GM23338 (cell line): ENCODE measurements around the gene LRRC38. TPM values are rescaled to one million over a fixed set of nuclear protein-coding genes. Genes with fewer than 3 reads are reported as not detected.

Source experiments
- ATAC-seq: fragments of 200-7000 bp; cut with Tn5 transposase; 3 replicates; pipeline ENCODE4 v1.9.1; 2020
- DNase-seq: peaks from one replicate; pipeline ENCODE4 v3.0.0-alpha.2; 2015; ENCODE audit warnings: low spot score
- H2AFZ ChIP-seq: fragments of 200-600 bp; sonication (generic); 2 replicates; pipeline ENCODE4 v1.8.0; 2016; ENCODE audit warnings: antibody characterized with exemption, mild to moderate bottlenecking, moderate library complexity
- H3F3A ChIP-seq: fragments of 200-600 bp; sonication (generic); replicated peaks from 2 replicates; pipeline ENCODE4 v1.8.0; 2017; ENCODE audit warnings: antibody characterized with exemption, mixed run types, low read depth
- H3K27ac ChIP-seq: fragments of 200-600 bp; sonication (generic); 2 replicates; pipeline ENCODE4 v1.6.1; 2016; ENCODE audit warnings: low read depth
- H3K27me3 ChIP-seq: fragments of 200-600 bp; sonication (generic); 2 replicates; pipeline ENCODE4 v1.8.0; 2016; ENCODE audit warnings: mild to moderate bottlenecking, mixed run types, moderate library complexity; ENCODE audit not compliant: insufficient read depth
- H3K36me3 ChIP-seq: fragments of 200-600 bp; sonication (generic); 2 replicates; pipeline ENCODE4 v1.8.0; 2016; ENCODE audit warnings: mild to moderate bottlenecking; ENCODE audit not compliant: insufficient read depth
- H3K4me1 ChIP-seq: fragments of 200-600 bp; sonication (generic); 2 replicates; pipeline ENCODE4 v1.8.0; 2016; ENCODE audit warnings: mild to moderate bottlenecking, moderate library complexity; ENCODE audit not compliant: insufficient read depth
- H3K4me2 ChIP-seq: fragments of 200-600 bp; sonication (generic); 2 replicates; pipeline ENCODE4 v1.7.1; 2017; ENCODE audit warnings: mixed run types
- H3K4me3 ChIP-seq: fragments of 200-600 bp; sonication (generic); 2 replicates; pipeline ENCODE4 v1.6.1; 2016; ENCODE audit warnings: mixed run types
- H3K79me2 ChIP-seq: fragments of 200-600 bp; sonication (generic); replicated peaks from 2 replicates; pipeline ENCODE4 v1.8.0; 2017; ENCODE audit warnings: mild to moderate bottlenecking; ENCODE audit not compliant: insufficient read depth
- H3K9me2 ChIP-seq: fragments of 200-600 bp; sonication (generic); 2 replicates; pipeline ENCODE4 v1.8.0; 2017; ENCODE audit not compliant: insufficient read depth
- H4K20me1 ChIP-seq: fragments of 200-600 bp; sonication (generic); replicated peaks from 2 replicates; pipeline ENCODE4 v1.8.0; 2017; ENCODE audit warnings: mild to moderate bottlenecking; ENCODE audit not compliant: insufficient read depth
- H3K27ac Mint-ChIP-seq: 2 replicates; pipeline ENCODE4 v1.8.0; 2020; ENCODE audit warnings: inconsistent platforms, mild to moderate bottlenecking, moderate library complexity, mixed read lengths
- H3K27me3 Mint-ChIP-seq: 3 replicates; pipeline ENCODE4 v1.8.0; 2022; ENCODE audit warnings: low read depth, mild to moderate bottlenecking, moderate library complexity, mixed read lengths, inconsistent platforms; ENCODE audit not compliant: insufficient read depth, poor library complexity
- H3K36me3 Mint-ChIP-seq: 3 replicates; pipeline ENCODE4 v1.8.0; 2021; ENCODE audit warnings: low read depth, mild to moderate bottlenecking, inconsistent platforms, moderate library complexity, mixed read lengths
- H3K4me1 Mint-ChIP-seq: 3 replicates; pipeline ENCODE4 v1.8.0; 2020; ENCODE audit warnings: mild to moderate bottlenecking, inconsistent platforms, mixed read lengths
- H3K4me3 Mint-ChIP-seq: 3 replicates; pipeline ENCODE4 v1.8.0; 2021; ENCODE audit warnings: moderate library complexity, mild to moderate bottlenecking, inconsistent platforms, mixed read lengths
- H3K9me3 Mint-ChIP-seq: 3 replicates; pipeline ENCODE4 v1.8.0; 2020; ENCODE audit warnings: moderate library complexity, mild to moderate bottlenecking, inconsistent platforms, mixed read lengths
- CREB1 ChIP-seq: fragments of 250-450 bp; sonication (Bioruptor Pico); IDR thresholded peaks from 2 replicates; pipeline ENCODE4 v1.5.0; 2020; ENCODE audit warnings: low read depth, mild to moderate bottlenecking, moderate library complexity
- EZH2 ChIP-seq: fragments of 200-600 bp; sonication (generic); IDR thresholded peaks from one replicate; pipeline ENCODE4 v1.8.0; 2017; ENCODE audit warnings: antibody characterized with exemption, mild to moderate bottlenecking, low read depth; ENCODE audit not compliant: unreplicated experiment
- EZH2phosphoT487 ChIP-seq: fragments of 200-600 bp; sonication (generic); IDR thresholded peaks from one replicate; pipeline ENCODE4 v1.8.1; 2018; ENCODE audit warnings: antibody characterized with exemption; ENCODE audit not compliant: unreplicated experiment
- JUNB ChIP-seq: IDR thresholded peaks from one replicate; pipeline ENCODE4 v1.6.1; 2016; ENCODE audit warnings: antibody characterized with exemption; ENCODE audit not compliant: unreplicated experiment
- NANOG ChIP-seq: IDR thresholded peaks from 2 replicates; pipeline ENCODE4 v1.6.1; 2016; ENCODE audit warnings: antibody characterized with exemption, borderline replicate concordance
- POLR2AphosphoS5 ChIP-seq: IDR thresholded peaks from 2 replicates; pipeline ENCODE4 v1.6.1; 2016; ENCODE audit warnings: antibody characterized with exemption, low read depth
- STAT1 ChIP-seq: IDR thresholded peaks from one replicate; pipeline ENCODE4 v1.6.1; 2016; ENCODE audit warnings: antibody characterized with exemption; ENCODE audit not compliant: unreplicated experiment
- ZNF114 ChIP-seq: fragments of 250-450 bp; sonication (Bioruptor Pico); IDR thresholded peaks from 2 replicates; pipeline ENCODE4 v1.5.0; 2020; ENCODE audit warnings: mild to moderate bottlenecking, moderate library complexity
- ZNF331 ChIP-seq: fragments of 250-450 bp; sonication (Bioruptor Pico); IDR thresholded peaks from 2 replicates; pipeline ENCODE4 v1.5.0; 2020; ENCODE audit warnings: low read depth, mild to moderate bottlenecking, moderate library complexity
- polyA plus RNA-seq: library from polyadenylated mRNA; unstranded; fragments of >200 nt; fragmentation: Nextera tagmentation; extraction: Ambion mirVana; gene quantifications from 2 replicates; pipeline ENCODE4 v1.2.1, GENCODE V29; 2016
- total RNA-seq: library from RNA; depleted of rRNA; stranded (reverse); fragments of >200 nt; shearing (Covaris generic); gene quantifications from 2 replicates; pipeline ENCODE4 v1.2.3, GENCODE V29; 2014
- TF ChIP-seq, protein P1 (sequence below): IDR thresholded peaks from one replicate; pipeline ENCODE4 v1.6.1; 2018; ENCODE audit warnings: antibody characterized with exemption; ENCODE audit not compliant: unreplicated experiment
- TF ChIP-seq, protein P2 (sequence below), 2 experiments: fragments of 200-600 bp in 1 of 2; sonication (generic) in 1 of 2; conservative IDR thresholded peaks; 2 replicates each; pipeline versions ENCODE4 v1.5.1 to v1.6.1; 2016 to 2017; ENCODE audit warnings: antibody characterized with exemption in 2 of 2, low read depth in 2 of 2, mild to moderate bottlenecking in 2 of 2, moderate library complexity in 1 of 2
- TF ChIP-seq, protein P3 (sequence below): IDR thresholded peaks from 2 replicates; pipeline ENCODE4 v1.6.1; 2016; ENCODE audit warnings: antibody characterized with exemption
- TF ChIP-seq, protein P4 (sequence below): fragments of 250-450 bp; sonication (Bioruptor Pico); IDR thresholded peaks from 2 replicates; pipeline ENCODE4 v1.5.0; 2020; ENCODE audit warnings: mild to moderate bottlenecking, moderate library complexity

LRRC38 gene
- total and polyA plus RNA-seq, 2 experiments from 2014 or later, result 0.17 TPM; not detected in 1

DNA sequence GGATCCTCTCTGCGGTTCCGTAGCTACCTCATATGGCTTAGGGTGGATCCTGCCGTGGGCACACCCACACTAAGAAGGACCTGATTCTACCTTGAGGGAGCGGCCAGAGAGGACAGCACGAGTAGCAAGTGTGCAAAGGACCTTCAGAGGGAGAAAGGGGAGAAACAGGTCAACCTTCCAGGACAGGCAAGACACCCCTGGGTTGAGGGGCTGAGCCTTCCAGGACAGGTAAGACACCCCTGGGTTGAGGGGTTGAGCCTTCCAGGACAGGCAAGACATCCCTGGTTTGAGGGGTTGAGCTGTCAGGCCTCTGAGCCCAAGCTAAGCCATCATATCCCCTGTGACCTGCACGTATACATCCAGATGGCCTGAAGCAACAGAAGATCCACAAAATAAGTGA, 46.7 kb upstream of the LRRC38 start:
- Histone ChIP-seq H3K27ac (no peak overlapping the region), H3K4me3 (no peak overlapping the region), H3K27me3 (no peaks in the 10 kb centered on the region), H4K20me1 (no peaks in the 10 kb centered on the region), H3K4me1 (no peaks in the 10 kb centered on the region), H3K36me3 (no peaks in the 10 kb centered on the region), H3K9me2 (no peaks in the 10 kb centered on the region), H2AFZ (no peak overlapping the region), H3F3A (no peaks in the 10 kb centered on the region), H3K4me2 (no peak overlapping the region), H3K79me2 (no peaks in the 10 kb centered on the region)
- DNase-seq, result no peak
- peaks cover 6% of the 10 kb centered on the region for H3K27me3 Mint-ChIP-seq
- H3K9me3 Mint-ChIP-seq, result no peaks in the 10 kb centered on the region
- no peaks in the 10 kb centered on the region for H3K36me3 Mint-ChIP-seq
- no peak overlapping the region for H3K27ac Mint-ChIP-seq
- H3K4me1 Mint-ChIP-seq, result no peaks in the 10 kb centered on the region
- TF ChIP-seq NANOG (no peak), EZH2phosphoT487 (no peak), STAT1 (no peak), EZH2 (no peak), POLR2AphosphoS5 (no peak), ZNF114 (CRISPR knock-in tag) (no peak), JUNB (no peak), CREB1 (CRISPR knock-in tag) (no peak), ZNF331 (CRISPR knock-in tag) (no peak)
- TF ChIP-seq, protein P1, sequence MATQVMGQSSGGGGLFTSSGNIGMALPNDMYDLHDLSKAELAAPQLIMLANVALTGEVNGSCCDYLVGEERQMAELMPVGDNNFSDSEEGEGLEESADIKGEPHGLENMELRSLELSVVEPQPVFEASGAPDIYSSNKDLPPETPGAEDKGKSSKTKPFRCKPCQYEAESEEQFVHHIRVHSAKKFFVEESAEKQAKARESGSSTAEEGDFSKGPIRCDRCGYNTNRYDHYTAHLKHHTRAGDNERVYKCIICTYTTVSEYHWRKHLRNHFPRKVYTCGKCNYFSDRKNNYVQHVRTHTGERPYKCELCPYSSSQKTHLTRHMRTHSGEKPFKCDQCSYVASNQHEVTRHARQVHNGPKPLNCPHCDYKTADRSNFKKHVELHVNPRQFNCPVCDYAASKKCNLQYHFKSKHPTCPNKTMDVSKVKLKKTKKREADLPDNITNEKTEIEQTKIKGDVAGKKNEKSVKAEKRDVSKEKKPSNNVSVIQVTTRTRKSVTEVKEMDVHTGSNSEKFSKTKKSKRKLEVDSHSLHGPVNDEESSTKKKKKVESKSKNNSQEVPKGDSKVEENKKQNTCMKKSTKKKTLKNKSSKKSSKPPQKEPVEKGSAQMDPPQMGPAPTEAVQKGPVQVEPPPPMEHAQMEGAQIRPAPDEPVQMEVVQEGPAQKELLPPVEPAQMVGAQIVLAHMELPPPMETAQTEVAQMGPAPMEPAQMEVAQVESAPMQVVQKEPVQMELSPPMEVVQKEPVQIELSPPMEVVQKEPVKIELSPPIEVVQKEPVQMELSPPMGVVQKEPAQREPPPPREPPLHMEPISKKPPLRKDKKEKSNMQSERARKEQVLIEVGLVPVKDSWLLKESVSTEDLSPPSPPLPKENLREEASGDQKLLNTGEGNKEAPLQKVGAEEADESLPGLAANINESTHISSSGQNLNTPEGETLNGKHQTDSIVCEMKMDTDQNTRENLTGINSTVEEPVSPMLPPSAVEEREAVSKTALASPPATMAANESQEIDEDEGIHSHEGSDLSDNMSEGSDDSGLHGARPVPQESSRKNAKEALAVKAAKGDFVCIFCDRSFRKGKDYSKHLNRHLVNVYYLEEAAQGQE, result no peak
- TF ChIP-seq, protein P2, sequence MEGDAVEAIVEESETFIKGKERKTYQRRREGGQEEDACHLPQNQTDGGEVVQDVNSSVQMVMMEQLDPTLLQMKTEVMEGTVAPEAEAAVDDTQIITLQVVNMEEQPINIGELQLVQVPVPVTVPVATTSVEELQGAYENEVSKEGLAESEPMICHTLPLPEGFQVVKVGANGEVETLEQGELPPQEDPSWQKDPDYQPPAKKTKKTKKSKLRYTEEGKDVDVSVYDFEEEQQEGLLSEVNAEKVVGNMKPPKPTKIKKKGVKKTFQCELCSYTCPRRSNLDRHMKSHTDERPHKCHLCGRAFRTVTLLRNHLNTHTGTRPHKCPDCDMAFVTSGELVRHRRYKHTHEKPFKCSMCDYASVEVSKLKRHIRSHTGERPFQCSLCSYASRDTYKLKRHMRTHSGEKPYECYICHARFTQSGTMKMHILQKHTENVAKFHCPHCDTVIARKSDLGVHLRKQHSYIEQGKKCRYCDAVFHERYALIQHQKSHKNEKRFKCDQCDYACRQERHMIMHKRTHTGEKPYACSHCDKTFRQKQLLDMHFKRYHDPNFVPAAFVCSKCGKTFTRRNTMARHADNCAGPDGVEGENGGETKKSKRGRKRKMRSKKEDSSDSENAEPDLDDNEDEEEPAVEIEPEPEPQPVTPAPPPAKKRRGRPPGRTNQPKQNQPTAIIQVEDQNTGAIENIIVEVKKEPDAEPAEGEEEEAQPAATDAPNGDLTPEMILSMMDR (conservative IDR thresholded peaks at IDR 0.05; ENCODE audit: low read depth in 2 of 2), result no peak
- TF ChIP-seq, protein P3, sequence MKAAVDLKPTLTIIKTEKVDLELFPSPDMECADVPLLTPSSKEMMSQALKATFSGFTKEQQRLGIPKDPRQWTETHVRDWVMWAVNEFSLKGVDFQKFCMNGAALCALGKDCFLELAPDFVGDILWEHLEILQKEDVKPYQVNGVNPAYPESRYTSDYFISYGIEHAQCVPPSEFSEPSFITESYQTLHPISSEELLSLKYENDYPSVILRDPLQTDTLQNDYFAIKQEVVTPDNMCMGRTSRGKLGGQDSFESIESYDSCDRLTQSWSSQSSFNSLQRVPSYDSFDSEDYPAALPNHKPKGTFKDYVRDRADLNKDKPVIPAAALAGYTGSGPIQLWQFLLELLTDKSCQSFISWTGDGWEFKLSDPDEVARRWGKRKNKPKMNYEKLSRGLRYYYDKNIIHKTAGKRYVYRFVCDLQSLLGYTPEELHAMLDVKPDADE, result no peak
- TF ChIP-seq, protein P4, sequence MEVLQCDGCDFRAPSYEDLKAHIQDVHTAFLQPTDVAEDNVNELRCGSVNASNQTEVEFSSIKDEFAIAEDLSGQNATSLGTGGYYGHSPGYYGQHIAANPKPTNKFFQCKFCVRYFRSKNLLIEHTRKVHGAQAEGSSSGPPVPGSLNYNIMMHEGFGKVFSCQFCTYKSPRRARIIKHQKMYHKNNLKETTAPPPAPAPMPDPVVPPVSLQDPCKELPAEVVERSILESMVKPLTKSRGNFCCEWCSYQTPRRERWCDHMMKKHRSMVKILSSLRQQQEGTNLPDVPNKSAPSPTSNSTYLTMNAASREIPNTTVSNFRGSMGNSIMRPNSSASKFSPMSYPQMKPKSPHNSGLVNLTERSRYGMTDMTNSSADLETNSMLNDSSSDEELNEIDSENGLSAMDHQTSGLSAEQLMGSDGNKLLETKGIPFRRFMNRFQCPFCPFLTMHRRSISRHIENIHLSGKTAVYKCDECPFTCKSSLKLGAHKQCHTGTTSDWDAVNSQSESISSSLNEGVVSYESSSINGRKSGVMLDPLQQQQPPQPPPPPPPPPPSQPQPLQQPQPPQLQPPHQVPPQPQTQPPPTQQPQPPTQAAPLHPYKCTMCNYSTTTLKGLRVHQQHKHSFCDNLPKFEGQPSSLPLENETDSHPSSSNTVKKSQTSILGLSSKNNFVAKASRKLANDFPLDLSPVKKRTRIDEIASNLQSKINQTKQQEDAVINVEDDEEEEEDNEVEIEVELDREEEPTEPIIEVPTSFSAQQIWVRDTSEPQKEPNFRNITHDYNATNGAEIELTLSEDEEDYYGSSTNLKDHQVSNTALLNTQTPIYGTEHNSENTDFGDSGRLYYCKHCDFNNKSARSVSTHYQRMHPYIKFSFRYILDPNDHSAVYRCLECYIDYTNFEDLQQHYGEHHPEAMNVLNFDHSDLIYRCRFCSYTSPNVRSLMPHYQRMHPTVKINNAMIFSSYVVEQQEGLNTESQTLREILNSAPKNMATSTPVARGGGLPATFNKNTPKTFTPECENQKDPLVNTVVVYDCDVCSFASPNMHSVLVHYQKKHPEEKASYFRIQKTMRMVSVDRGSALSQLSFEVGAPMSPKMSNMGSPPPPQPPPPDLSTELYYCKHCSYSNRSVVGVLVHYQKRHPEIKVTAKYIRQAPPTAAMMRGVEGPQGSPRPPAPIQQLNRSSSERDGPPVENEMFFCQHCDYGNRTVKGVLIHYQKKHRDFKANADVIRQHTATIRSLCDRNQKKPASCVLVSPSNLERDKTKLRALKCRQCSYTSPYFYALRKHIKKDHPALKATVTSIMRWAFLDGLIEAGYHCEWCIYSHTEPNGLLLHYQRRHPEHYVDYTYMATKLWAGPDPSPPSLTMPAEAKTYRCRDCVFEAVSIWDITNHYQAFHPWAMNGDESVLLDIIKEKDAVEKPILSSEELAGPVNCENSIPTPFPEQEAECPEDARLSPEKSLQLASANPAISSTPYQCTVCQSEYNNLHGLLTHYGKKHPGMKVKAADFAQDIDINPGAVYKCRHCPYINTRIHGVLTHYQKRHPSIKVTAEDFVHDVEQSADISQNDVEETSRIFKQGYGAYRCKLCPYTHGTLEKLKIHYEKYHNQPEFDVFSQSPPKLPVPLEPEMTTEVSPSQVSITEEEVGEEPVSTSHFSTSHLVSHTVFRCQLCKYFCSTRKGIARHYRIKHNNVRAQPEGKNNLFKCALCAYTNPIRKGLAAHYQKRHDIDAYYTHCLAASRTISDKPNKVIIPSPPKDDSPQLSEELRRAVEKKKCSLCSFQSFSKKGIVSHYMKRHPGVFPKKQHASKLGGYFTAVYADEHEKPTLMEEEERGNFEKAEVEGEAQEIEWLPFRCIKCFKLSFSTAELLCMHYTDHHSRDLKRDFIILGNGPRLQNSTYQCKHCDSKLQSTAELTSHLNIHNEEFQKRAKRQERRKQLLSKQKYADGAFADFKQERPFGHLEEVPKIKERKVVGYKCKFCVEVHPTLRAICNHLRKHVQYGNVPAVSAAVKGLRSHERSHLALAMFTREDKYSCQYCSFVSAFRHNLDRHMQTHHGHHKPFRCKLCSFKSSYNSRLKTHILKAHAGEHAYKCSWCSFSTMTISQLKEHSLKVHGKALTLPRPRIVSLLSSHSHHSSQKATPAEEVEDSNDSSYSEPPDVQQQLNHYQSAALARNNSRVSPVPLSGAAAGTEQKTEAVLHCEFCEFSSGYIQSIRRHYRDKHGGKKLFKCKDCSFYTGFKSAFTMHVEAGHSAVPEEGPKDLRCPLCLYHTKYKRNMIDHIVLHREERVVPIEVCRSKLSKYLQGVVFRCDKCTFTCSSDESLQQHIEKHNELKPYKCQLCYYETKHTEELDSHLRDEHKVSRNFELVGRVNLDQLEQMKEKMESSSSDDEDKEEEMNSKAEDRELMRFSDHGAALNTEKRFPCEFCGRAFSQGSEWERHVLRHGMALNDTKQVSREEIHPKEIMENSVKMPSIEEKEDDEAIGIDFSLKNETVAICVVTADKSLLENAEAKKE (CRISPR knock-in tag), result no peak
- no peak for ATAC-seq
- no peak overlapping the region for H3K4me3 Mint-ChIP-seq
